Measurements from ENCODE around the gene GPR32. TPM values are rescaled to one million over a fixed set of nuclear protein-coding genes. Genes with fewer than 3 reads are reported as not detected.
"Not testable (repeated sequence)": the region's sequence is repeated elsewhere in the genome, so short reads cannot be mapped to it uniquely, and the experiment has no call there.

GPR32 gene
- polyA plus RNA-seq, 1 donor from 2014 or later = not detected

DNA sequence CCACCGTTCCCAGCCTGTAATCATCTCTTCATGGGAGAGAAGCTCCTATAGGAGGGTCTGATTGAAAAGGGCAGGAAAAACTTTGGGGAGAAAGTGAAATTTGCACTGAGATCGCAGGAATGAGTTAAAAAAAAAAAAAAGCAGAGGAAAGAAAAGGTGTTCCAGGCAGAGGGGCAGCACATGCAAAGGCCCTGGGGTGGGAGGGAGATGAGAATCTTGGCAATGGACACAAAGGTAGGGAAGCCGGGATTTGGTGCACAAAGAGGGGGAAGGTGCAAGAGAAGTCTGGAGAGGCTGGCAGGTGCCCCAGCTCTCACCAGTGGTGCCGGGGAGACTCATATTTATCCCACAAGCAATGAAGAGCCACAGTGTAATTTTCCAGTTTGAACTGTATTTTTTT, 16.4 kb upstream of the GPR32 start:
- no peak overlapping the region for H3K4me3 ChIP-seq (ENCODE audit: low read length)
- H3K9me3 ChIP-seq (ENCODE audit: low read length) = no peaks in the 10 kb centered on the region
- no peaks in the 10 kb centered on the region for H4K20me1 ChIP-seq (ENCODE audit: insufficient read depth)
- no peak overlapping the region for H2AFZ ChIP-seq (ENCODE audit: low read depth, low read length)
- no peaks in the 10 kb centered on the region for H3K36me3 ChIP-seq (ENCODE audit: insufficient read depth, low read length)
- no peak for TF ChIP-seq TAF1 (IDR thresholded peaks at IDR 0.05; ENCODE audit: low read depth)
- no peak for TF ChIP-seq RAD21 (conservative IDR thresholded peaks at IDR 0.05)
- no peak for TF ChIP-seq MXI1 (conservative IDR thresholded peaks at IDR 0.05; ENCODE audit: poor library complexity, severe bottlenecking)
- TF ChIP-seq EZH2 (IDR thresholded peaks at IDR 0.05; ENCODE audit: borderline replicate concordance, insufficient read depth, low read length, poor library complexity, severe bottlenecking) = no peak
- no peak for TF ChIP-seq SMC3 (conservative IDR thresholded peaks at IDR 0.05; ENCODE audit: poor library complexity)
- no peak for TF ChIP-seq EP300 (conservative IDR thresholded peaks at IDR 0.05; ENCODE audit: poor library complexity, severe bottlenecking)
- no peak for TF ChIP-seq REST (IDR thresholded peaks at IDR 0.05; ENCODE audit: borderline replicate concordance)
- TF ChIP-seq CTCF (IDR thresholded peaks at IDR 0.05; ENCODE audit: poor library complexity, severe bottlenecking) = no peak
- TF ChIP-seq POLR2AphosphoS5 (IDR thresholded peaks at IDR 0.05) = no peak
- no peak overlapping the region for H3K27ac ChIP-seq (ENCODE audit: low read length)
- no peak overlapping the region for H3K9ac ChIP-seq (ENCODE audit: low read length)
- H3K9me2 ChIP-seq (ENCODE audit: insufficient read depth, low read length) = no peaks in the 10 kb centered on the region
- H3K79me2 ChIP-seq (replicated peaks; ENCODE audit: insufficient read depth, low read length) = no peaks in the 10 kb centered on the region
- no peaks in the 10 kb centered on the region for H3K27me3 ChIP-seq (ENCODE audit: insufficient read depth, low read depth, low read length)
- no peaks in the 10 kb centered on the region for H3F3A ChIP-seq (ENCODE audit: insufficient read depth, low read length, poor library complexity, severe bottlenecking)
- H3K4me2 ChIP-seq (ENCODE audit: low read length) = no peak overlapping the region

- not testable (repeated sequence) for H3K27me3 ChIP-seq (ENCODE audit: insufficient read depth, low read depth, low read length); H3K9me3 ChIP-seq (ENCODE audit: low read length); H3K36me3 ChIP-seq (ENCODE audit: insufficient read depth, low read length); H2AFZ ChIP-seq (ENCODE audit: low read depth, low read length); H3K4me3 ChIP-seq (ENCODE audit: low read length); H3K79me2 ChIP-seq (replicated peaks; ENCODE audit: insufficient read depth, low read length); H3K27ac ChIP-seq (ENCODE audit: low read length); H3K9ac ChIP-seq (ENCODE audit: low read length); H3F3A ChIP-seq (ENCODE audit: insufficient read depth, low read length, poor library complexity, severe bottlenecking); H3K4me2 ChIP-seq (ENCODE audit: low read length); H4K20me1 ChIP-seq (ENCODE audit: insufficient read depth); H3K9me2 ChIP-seq (ENCODE audit: insufficient read depth, low read length)
These were observed 14.0 kb upstream of the GPR32 start for GRCh38 chr19:50756244-50756643.

DNA sequence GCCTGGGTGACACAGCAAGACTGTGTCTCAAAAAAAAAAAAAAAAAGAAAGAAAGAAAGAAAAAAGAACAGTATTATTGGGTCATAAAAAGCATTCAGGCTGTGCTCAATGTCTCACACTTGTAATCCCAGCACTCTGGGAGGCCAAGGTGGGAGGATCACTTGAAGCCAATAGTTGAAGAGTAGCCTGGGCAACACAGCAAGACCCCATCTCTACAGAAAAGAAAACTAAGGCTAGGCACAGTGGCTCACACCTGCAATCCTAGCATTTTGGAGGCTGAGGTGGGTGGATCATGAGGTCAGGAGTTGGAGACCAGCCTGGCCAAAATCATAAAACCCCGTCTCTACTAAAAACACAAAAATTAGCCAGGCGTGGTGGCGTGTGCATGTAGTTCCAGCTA, 12.6 kb upstream of the GPR32 start:
- H3K27ac ChIP-seq (ENCODE audit: low read length); H3K36me3 ChIP-seq (ENCODE audit: insufficient read depth, low read length); H3K79me2 ChIP-seq (replicated peaks; ENCODE audit: insufficient read depth, low read length); H4K20me1 ChIP-seq (ENCODE audit: insufficient read depth); H3K9me3 ChIP-seq (ENCODE audit: low read length); H3K27me3 ChIP-seq (ENCODE audit: insufficient read depth, low read depth, low read length); H3K9ac ChIP-seq (ENCODE audit: low read length); H3F3A ChIP-seq (ENCODE audit: insufficient read depth, low read length, poor library complexity, severe bottlenecking); H2AFZ ChIP-seq (ENCODE audit: low read depth, low read length); H3K9me2 ChIP-seq (ENCODE audit: insufficient read depth, low read length); H3K4me3 ChIP-seq (ENCODE audit: low read length); H3K4me2 ChIP-seq (ENCODE audit: low read length): not testable (repeated sequence)

GRCh38 chr19:50759076-50759475, 11.2 kb upstream of the GPR32 start:
- not testable (repeated sequence) for H2AFZ ChIP-seq (ENCODE audit: low read depth, low read length); H4K20me1 ChIP-seq (ENCODE audit: insufficient read depth); H3K36me3 ChIP-seq (ENCODE audit: insufficient read depth, low read length); H3K27me3 ChIP-seq (ENCODE audit: insufficient read depth, low read depth, low read length); H3K79me2 ChIP-seq (replicated peaks; ENCODE audit: insufficient read depth, low read length); H3K4me3 ChIP-seq (ENCODE audit: low read length); H3F3A ChIP-seq (ENCODE audit: insufficient read depth, low read length, poor library complexity, severe bottlenecking); H3K27ac ChIP-seq (ENCODE audit: low read length); H3K9me2 ChIP-seq (ENCODE audit: insufficient read depth, low read length); H3K4me2 ChIP-seq (ENCODE audit: low read length); H3K9me3 ChIP-seq (ENCODE audit: low read length); H3K9ac ChIP-seq (ENCODE audit: low read length)

Measured in neural cell (in vitro differentiated cells).